ENCODE measurements around the gene MARK3.
A peak's percentile ranks its signal among the peaks of the same experiment; 100 is the strongest.
"Not testable (repeated sequence)": the region's sequence is repeated elsewhere in the genome, so short reads cannot be mapped to it uniquely, and the experiment has no call there.

Gene MARK3

DNA sequence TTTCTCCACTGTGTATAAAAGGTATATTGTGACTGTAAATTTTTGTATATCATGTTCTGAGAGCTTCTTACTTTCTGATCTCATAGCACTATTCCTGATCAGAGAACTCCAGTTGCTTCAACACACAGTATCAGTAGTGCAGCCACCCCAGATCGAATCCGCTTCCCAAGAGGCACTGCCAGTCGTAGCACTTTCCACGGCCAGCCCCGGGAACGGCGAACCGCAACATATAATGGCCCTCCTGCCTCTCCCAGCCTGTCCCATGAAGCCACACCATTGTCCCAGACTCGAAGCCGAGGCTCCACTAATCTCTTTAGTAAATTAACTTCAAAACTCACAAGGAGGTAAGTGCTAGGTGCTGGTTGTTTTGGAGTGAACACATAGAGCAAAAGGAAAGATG, 106.5 kb downstream of the MARK3 start:
- no peak for DNase-seq (ENCODE audit: low spot score)

DNA sequence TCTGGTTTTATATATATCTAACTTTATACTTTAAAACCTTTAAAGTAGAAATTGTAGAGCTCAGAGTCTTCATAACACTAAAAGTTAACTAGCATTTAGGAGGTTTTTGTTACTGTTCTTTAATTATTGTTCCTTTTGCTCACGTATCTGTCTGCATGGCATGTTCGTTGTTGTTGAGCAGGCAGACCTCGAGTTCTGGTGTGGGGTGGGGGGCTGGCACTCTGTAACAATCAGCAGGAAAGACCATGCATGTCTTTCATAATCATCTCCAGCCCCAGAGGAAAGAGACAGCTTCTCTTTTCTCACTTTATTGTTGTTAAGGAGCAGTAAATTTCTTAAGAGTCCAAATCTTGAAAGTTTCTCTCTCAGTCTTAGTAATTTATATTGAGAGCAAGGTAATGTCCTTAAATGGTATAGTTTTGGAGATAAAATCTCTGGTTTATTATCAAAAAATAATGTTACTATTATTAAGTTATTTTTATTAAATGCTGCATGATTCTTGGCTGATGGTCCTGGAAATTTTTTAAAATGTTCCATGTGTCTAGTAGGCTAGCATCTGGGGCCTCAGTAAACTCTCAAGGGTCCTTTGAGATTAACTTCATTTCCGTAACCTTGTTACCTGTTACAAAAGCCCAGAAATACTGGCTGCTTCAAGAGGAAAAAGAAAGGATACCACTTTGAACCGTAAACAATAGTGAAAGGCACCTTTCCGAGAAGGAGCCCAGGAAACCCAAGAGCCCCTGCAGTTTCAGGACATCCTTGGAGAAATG, 107.1 kb downstream of the MARK3 start:
- DNase-seq (ENCODE audit: low spot score) = no peak

GRCh38 chr14:103495854-103496253, 110.6 kb downstream of the MARK3 start:
- DNase-seq (ENCODE audit: low spot score) = peak; percentile 42

- DNase-seq (ENCODE audit: low spot score) = no peak
Observed at GRCh38 chr14:103496776-103497175, 111.6 kb downstream of the MARK3 start.

DNA sequence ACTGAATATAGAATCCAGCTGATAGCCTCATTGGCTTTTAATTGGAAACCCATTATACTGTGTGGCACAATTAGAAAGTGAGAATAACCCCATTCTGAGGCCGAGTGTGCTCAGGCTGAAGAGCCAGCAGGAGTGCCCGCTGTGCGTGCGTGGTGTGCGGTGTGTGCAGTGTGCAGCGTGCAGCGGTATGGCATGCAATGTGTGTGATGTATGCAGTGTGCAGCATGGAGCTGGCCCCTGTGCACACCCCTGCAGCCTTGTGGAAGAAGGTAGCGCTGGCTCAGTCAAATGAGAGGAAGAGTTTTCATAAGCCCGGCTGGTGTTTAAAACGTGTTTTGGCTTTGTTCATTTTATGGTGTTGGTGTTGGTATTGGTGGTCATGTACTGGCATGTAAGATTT, 114.5 kb downstream of the MARK3 start:
- no peak for DNase-seq (ENCODE audit: low spot score)

DNA sequence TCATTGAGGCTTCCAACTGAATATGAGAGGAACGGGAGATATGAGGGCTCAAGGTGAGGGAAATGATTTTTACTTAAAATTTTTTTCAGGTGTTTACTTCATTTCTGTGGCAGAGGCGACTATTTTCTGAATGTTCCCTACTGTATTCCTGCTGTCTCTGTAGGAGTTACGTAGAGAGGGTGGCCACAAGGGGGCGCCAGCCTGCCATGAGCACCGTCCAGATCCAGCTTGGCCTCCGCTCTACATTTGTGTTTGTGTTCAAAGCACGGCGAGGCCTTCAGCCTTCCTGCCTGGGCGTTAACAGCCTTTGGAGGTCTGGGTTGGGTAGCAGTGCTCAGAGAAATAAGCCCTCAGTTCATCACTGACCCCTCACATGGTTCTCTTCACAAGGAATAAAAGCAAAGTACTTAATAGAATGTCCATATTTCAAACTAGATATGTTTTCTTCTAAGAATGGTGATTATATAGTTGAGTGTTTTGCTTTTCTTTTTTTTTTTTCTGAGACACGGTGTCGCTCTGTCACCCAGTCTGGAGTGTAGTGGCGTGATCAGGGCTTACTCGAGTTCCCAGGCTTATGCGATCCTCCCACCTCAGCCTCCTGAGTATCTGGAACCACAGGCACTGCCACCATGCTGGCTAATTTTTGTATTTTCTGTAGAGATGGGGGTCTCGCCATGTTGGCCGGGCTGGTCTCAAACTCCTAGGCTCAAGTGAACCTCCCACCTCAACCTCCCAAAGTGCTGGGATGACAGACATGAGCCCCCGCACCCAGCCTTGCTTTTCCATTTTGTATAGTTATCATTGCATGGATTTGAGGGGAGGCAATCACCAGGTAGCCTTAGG, 115.2 kb downstream of the MARK3 start:
- DNase-seq (ENCODE audit: low spot score) = peak; percentile 96

DNA sequence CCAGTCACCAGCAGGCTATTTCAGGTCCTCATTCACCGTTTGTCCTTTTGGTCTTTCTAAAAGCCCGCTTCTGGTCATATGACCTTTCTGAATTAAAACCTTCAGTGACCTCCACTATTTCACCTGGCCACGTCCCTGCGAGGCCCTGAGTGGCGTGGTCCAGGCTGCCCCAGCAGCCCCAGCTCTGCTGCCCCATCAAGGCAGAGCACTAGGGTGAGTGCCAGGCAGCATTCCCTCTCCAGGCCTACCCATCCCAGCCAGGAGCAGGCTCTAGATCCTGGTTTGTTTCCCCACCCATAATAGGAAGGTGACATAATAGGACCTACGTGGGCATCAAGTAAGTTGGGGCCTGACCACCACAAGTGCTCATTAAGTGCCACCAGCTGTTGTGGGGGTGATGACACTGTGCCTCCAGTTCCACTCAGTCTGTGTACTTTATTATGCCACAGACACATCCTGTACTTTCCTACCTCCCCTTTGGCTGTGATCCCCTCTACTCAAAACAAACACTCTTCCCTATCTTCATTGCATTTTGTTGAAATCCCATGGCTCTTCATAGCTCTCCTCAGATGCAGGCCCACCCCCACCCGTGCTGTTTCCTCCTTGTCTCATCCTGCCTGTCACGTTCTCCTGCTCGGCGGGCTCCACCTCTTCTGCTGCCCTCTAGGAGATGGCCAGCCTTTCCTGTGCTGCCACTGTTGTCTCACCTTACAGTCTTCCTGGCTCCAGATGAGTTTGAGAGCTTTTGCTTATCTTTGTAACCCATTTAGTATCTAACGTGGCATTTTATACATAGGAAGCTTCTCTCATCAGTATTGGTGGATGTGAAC, 116.0 kb downstream of the MARK3 start:
- peak; percentile 42 for DNase-seq (ENCODE audit: low spot score)

GRCh38 chr14:103501921-103502669, 116.9 kb downstream of the MARK3 start:
- DNase-seq (ENCODE audit: low spot score) = no peak

DNA sequence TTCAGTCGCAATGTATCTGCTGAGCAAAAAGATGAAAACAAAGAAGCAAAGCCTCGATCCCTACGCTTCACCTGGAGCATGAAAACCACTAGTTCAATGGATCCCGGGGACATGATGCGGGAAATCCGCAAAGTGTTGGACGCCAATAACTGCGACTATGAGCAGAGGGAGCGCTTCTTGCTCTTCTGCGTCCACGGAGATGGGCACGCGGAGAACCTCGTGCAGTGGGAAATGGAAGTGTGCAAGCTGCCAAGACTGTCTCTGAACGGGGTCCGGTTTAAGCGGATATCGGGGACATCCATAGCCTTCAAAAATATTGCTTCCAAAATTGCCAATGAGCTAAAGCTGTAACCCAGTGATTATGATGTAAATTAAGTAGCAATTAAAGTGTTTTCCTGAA, 117.7 kb downstream of the MARK3 start:
- DNase-seq (ENCODE audit: low spot score) = no peak

DNA sequence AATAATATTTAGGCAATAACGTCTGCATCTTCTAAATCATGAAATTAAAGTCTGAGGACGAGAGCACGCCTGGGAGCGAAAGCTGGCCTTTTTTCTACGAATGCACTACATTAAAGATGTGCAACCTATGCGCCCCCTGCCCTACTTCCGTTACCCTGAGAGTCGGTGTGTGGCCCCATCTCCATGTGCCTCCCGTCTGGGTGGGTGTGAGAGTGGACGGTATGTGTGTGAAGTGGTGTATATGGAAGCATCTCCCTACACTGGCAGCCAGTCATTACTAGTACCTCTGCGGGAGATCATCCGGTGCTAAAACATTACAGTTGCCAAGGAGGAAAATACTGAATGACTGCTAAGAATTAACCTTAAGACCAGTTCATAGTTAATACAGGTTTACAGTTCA, 118.1 kb downstream of the MARK3 start:
- DNase-seq (ENCODE audit: low spot score) = no peak

- DNase-seq (ENCODE audit: low spot score) = no peak
Observed at GRCh38 chr14:103504991-103505565, 119.9 kb downstream of the MARK3 start.

DNA sequence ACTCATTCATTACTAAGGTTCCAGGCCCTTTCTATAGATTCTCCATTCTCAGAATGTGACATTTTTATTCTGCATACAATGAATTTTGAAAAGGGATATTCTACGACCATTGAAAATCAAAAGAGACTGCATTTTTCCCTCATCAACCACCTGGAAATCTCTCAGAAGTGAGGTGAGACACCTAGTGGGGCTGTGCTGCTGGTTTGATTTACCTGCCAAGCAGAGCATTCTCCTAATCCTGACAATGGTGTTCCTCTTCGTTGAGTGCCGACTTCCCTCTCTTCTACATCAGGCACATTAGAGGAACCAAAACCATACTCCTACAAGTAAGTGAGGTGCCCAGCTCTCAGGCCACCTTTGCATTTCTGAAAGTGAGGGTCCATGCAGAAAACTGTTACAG, 122.5 kb downstream of the MARK3 start:
- DNase-seq (ENCODE audit: low spot score) = no peak

GRCh38 chr14:103508521-103509329, 123.5 kb downstream of the MARK3 start:
- DNase-seq (ENCODE audit: low spot score) = no peak

DNA sequence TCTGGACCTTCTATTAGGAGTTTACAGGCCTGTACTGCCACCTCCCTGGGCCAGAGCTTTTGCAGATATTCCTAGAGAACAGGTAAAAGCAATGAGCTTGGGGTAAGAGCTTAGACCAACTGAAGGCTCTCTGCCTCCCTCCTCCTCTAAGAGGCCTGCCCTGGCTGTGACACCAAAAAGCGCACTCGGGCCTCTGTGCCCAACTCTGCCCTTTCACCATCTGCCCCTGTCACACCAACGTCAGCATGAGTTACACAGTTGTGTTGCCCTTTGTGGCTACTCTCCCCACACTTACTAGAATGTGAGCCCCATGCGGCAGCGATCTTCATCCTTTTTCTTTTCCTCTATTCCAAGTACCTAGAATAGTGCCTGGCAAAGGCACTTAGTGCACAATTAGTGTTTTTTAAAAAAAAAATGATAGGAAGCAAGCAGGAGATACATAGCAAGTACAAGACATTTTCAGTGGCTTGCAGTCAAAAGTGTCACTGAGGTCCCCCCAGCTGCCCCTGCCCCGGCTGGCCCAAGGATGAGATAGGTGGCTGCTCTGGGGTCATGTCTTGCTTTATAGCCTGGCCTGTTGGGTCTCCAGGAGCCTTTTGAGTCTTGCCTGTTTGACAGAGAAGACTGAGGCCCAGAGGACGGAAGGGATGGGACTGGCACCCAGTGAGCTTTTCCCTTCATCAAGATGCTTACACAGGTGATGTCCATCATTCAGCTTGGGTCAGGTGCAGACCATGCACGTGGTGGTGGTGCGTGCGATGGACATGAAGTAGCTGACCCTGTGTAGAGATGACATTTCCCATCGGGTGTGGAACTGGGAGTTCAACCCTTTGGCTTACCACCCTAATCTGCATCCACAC, 124.9 kb downstream of the MARK3 start:
- no peak for DNase-seq (ENCODE audit: low spot score)

DNA sequence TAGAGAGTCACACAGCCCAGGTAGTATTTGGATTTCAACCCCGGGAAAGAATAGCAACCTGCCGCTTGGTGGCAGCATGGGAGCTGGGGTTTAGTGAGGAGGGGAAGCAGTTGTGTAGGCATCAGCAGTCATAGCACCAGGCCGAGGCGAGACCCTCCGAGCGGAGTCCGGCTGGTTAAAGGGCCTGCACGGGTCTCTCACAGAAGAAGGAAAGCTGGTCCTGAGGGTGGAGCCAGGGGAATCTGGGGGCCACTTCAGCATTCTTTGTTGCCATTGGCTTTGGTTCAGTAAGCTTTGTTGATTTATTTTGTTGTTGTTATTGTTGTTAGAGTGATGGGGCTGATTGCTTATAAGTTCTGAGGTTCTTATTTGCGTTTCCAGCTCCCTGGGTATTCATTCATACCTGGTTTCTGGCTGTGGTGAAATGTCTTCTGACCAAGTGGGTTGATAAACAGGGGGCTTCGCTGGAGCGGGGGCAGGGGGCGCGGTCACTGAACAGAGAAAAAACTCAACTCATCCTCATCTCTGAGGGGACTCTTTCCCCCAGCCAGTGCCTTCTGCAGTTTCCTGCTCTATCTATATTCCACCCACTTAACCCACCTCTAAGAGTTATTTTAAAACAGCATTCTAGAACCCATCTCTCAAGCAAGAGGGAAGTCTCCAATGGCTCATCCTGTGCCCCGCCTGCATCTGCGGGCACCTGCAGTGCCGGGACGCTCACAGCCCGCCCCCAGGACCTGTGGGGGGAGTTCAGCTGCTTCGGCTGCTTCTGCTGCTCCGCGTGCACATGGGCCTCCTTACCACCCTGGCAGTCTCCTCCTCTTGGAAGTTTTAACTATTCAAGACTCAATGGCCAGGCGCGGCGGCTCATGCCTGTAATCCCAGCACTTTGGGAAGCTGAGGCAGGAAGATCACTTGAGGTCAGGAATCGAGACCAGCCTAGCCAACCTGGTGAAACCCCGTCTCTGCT, 125.8 kb downstream of the MARK3 start:
- no peak for DNase-seq (ENCODE audit: low spot score)

DNA sequence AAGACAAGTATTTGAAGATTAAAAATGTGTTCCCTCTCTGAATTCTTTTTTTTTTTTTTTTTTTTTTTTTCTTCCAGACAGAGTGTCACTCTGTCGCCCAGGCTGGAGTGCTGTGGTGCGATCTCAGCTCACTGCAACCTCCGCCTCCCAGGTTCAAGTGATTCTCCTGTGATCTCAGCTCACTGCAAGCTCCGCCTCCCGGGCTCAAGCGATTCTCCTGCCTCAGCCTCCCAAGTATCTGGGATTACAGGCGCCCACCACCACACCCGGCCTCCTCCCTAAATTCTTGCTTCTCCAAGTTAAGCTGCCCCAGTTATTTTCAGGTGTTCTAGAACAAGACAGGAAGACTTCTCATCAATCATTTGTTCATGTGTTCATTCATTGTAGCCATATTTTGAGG, 127.0 kb downstream of the MARK3 start:
- not testable (repeated sequence) for DNase-seq (ENCODE audit: low spot score)

DNA sequence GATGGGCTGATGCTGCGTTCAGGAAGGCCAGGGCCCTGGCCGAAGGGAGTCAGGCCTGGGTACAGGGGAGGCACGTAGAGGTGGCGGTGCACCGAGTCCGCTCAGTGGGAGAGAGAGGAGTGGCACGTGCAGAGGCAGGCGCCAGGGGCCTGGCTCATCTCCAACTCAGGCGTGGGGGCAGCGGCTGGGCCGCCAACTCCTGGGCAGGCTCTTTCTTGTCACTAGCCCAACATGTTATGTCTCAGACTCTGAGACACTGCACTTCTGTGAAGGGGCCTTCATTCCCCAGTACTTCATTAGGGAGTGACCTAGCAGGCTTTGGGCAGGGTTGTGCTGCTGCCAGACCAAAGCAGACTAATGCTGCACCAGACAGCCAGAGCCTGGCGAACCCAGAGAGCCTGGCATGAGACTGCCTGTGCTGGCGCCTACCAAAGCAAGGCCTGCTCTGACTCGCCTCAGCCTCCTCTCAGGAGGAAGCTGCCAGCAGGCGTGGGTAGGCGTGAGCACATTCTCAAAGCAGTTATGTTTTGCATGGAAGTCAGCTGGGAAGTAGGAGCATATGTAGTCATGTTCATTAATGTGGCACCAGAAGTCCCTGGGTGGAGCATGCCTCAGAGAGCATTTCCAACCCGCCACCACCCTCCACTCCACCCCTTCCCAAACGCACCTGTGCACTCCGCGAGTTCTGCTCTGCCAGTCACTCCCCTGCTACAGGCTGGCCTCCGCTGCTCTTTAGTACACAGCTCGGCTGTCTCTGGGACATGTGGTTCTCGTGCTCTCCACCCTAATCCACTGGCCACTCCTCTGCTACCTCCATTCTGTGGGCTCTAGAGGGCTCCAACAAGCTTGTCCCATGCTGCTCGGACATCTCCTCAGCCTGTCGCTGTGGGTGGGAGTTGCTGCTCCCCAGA, 127.7 kb downstream of the MARK3 start:
- peak; percentile 84 for DNase-seq (ENCODE audit: low spot score)

Data from cerebellar cortex (tissue), 1 donor.